Measurements from ENCODE around the gene ZNF879. TPM values are rescaled to one million over a fixed set of nuclear protein-coding genes. Genes with fewer than 3 reads are reported as not detected.

ZNF879 gene
- total RNA-seq, 1 donor from 2014 or later, result 3.9 TPM

Other genes with a start within 250 kb of the ZNF879 start
- gene ZNF354B, start 163.9 kb upstream of the ZNF879 start, total RNA-seq, result 8.2 TPM
- 1.2 TPM for gene ZFP2, start 127.9 kb upstream of the ZNF879 start, total RNA-seq
- gene ZNF454, start 82.6 kb upstream of the ZNF879 start, total RNA-seq, result 1.7 TPM
- gene GRM6, start 28.5 kb upstream of the ZNF879 start, total RNA-seq, result not detected
- gene ZNF354C, start 36.6 kb downstream of the ZNF879 start, total RNA-seq, result 4.0 TPM

Data from cardiac septum (tissue), 1 donor.